ENCODE measurements around the gene PRKG1. TPM values are rescaled to one million over a fixed set of nuclear protein-coding genes. Genes with fewer than 3 reads are reported as not detected.

Gene PRKG1
- total RNA-seq, 4 donors from 2014 or later = 1.2 to 6.5 (median 2.7) TPM

DNA sequence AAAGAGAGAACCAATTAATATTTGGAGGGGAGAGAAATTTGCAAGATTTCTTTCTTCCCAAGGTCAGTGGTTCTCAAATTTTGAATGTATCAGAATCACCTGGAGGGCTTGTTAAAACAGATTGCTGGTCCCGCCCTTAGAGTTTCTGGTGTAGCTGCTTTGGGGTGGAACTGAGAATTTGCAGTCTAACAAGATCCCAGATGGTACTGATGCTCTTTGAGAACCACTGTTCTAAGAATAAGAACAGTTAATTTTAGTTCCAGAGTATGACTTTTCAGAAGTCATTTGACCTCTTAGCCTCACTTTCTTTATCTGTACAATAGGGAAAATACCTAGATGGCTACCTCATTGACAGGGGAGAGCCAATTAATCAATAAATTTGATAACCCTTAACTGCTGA, 161.6 kb downstream of the PRKG1 start:
- no peak overlapping the region for H3K4me3 ChIP-seq
- no peak overlapping the region for H3K27ac ChIP-seq
- no peaks in the 10 kb centered on the region for H3K27me3 ChIP-seq
- peaks cover 3% of the 10 kb centered on the region for H3K4me1 ChIP-seq
- H3K9me3 ChIP-seq = no peaks in the 10 kb centered on the region
- DNase-seq (ENCODE audit: low spot score in 2 of 2) = no peak
- no peak for TF ChIP-seq POLR2AphosphoS5 (IDR thresholded peaks at IDR 0.05)
- no peak for TF ChIP-seq POLR2A (IDR thresholded peaks at IDR 0.05)
- TF ChIP-seq, protein P1, sequence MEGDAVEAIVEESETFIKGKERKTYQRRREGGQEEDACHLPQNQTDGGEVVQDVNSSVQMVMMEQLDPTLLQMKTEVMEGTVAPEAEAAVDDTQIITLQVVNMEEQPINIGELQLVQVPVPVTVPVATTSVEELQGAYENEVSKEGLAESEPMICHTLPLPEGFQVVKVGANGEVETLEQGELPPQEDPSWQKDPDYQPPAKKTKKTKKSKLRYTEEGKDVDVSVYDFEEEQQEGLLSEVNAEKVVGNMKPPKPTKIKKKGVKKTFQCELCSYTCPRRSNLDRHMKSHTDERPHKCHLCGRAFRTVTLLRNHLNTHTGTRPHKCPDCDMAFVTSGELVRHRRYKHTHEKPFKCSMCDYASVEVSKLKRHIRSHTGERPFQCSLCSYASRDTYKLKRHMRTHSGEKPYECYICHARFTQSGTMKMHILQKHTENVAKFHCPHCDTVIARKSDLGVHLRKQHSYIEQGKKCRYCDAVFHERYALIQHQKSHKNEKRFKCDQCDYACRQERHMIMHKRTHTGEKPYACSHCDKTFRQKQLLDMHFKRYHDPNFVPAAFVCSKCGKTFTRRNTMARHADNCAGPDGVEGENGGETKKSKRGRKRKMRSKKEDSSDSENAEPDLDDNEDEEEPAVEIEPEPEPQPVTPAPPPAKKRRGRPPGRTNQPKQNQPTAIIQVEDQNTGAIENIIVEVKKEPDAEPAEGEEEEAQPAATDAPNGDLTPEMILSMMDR (IDR thresholded peaks at IDR 0.05) = no peak
- TF ChIP-seq EP300 (IDR thresholded peaks at IDR 0.05) = no peak
- 90% methylated on average over 1 of the region's 1 CpG for whole genome bisulfite sequencing
- H3K36me3 ChIP-seq = no peaks in the 10 kb centered on the region

DNA sequence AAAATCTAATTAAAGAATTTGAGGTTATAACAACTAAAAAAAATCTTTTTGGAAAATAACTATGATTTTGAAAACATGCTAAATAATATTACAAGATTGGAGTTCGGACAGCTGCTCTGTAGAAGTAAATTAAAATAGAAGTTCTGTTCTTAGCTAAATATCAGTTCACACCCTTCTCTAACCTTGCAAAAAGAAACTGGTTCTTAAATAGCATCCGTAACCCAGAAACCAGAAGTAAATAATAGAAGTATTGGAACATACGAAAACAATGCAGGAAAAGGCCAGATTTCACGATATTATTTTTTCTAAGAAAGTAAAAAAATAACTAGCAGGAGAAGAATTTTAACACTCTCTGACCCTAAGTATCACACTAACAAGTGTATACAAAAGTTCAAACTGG, 164.7 kb downstream of the PRKG1 start:
- H3K27me3 ChIP-seq = no peaks in the 10 kb centered on the region
- H3K27ac ChIP-seq = no peak overlapping the region
- DNase-seq (ENCODE audit: low spot score in 2 of 2) = no peak
- H3K4me1 ChIP-seq = no peaks in the 10 kb centered on the region
- TF ChIP-seq POLR2AphosphoS5 (IDR thresholded peaks at IDR 0.05) = no peak
- TF ChIP-seq POLR2A (IDR thresholded peaks at IDR 0.05) = no peak
- TF ChIP-seq, protein P1 (IDR thresholded peaks at IDR 0.05) = no peak
- no peak for TF ChIP-seq EP300 (IDR thresholded peaks at IDR 0.05)
- H3K4me3 ChIP-seq = no peak overlapping the region
- H3K9me3 ChIP-seq = no peaks in the 10 kb centered on the region
- no peaks in the 10 kb centered on the region for H3K36me3 ChIP-seq
- WGBS = 68% methylated on average over 4 of the region's 4 CpGs

DNA sequence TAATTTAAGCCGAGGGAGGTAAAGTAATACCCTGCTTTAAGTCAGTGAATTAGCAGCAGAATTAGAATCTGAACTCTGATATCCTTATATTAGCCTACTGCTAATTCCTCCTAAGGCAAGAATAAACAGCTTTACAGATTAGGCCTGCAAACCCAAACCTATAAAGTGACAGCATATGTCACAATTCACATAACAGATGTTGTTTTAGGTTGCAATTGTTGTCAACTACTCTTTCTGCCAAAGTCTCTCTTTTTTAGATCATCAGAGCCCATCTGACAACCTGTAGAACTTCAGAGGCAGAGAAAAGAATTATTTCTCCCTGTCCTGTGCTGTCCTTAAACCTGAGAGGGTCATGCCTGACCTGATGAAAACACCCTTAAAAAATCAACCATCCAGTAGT, 167.2 kb downstream of the PRKG1 start:
- no peak for TF ChIP-seq POLR2AphosphoS5 (IDR thresholded peaks at IDR 0.05)
- TF ChIP-seq, protein P1 (IDR thresholded peaks at IDR 0.05) = no peak
- no peak for TF ChIP-seq EP300 (IDR thresholded peaks at IDR 0.05)
- TF ChIP-seq POLR2A (IDR thresholded peaks at IDR 0.05) = no peak
- 87% methylated on average over 1 of the region's 1 CpG for WGBS
- H3K27me3 ChIP-seq = no peaks in the 10 kb centered on the region
- DNase-seq (ENCODE audit: low spot score in 2 of 2) = no peak
- H3K4me1 ChIP-seq = peaks cover 2% of the 10 kb centered on the region
- no peak overlapping the region for H3K27ac ChIP-seq
- H3K4me3 ChIP-seq = no peak overlapping the region
- no peaks in the 10 kb centered on the region for H3K9me3 ChIP-seq
- no peaks in the 10 kb centered on the region for H3K36me3 ChIP-seq

DNA sequence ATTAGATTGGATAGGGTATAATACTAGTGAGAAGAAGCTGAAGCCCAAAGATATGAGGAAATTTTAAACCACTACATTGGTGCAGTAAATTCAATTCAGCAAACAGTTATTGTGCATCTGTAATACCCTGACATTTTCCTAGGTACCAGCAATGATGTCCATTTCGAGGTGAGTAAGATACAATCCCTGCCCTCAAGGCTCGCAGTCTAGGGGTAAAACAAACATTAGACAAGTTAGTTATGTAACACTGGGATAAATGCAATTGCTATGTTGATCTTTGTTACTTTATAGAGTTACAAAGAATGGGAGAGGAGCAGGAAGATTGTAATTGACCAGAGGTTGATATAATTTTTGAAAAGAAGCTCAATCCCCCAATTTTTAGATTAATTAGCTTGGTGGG, 168.1 kb downstream of the PRKG1 start:
- TF ChIP-seq EP300 (IDR thresholded peaks at IDR 0.05) = no peak
- TF ChIP-seq, protein P1 (IDR thresholded peaks at IDR 0.05) = no peak
- TF ChIP-seq POLR2A (IDR thresholded peaks at IDR 0.05) = no peak
- no peak for TF ChIP-seq POLR2AphosphoS5 (IDR thresholded peaks at IDR 0.05)
- H3K27me3 ChIP-seq = no peaks in the 10 kb centered on the region
- no peak overlapping the region for H3K27ac ChIP-seq
- no peak for DNase-seq (ENCODE audit: low spot score in 2 of 2)
- H3K4me3 ChIP-seq = no peak overlapping the region
- no peaks in the 10 kb centered on the region for H3K9me3 ChIP-seq
- peaks cover 2% of the 10 kb centered on the region for H3K4me1 ChIP-seq
- no peaks in the 10 kb centered on the region for H3K36me3 ChIP-seq
- 70% methylated on average over 2 of the region's 2 CpGs for WGBS

DNA sequence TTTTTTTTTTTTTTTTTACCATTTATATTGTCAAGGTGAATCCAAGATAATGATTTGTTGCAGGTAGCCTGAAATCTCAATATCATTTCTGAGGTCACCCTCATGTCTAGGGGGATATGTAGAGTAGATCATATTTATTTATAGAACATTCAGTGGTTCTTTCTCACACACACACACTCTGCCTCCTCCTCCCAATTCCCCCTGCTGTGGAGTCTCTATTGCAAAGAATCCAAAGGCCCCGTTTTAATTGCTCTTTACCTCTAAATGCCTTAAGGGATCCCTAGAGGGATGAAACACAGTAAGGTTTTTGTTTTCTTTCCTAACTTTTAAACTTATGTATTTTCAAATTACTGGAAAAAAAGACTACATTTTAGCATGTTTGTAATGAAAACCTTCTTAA, 170.0 kb downstream of the PRKG1 start:
- no peak for DNase-seq (ENCODE audit: low spot score in 2 of 2)
- Histone ChIP-seq H3K27ac (no peak overlapping the region), H3K4me3 (no peak overlapping the region), H3K27me3 (no peaks in the 10 kb centered on the region), H3K9me3 (no peaks in the 10 kb centered on the region), H3K36me3 (no peaks in the 10 kb centered on the region), H3K4me1 (peaks cover 2% of the 10 kb centered on the region)
- TF ChIP-seq, protein P1 (IDR thresholded peaks at IDR 0.05) = no peak
- TF ChIP-seq POLR2AphosphoS5 (IDR thresholded peaks at IDR 0.05) (no peak), EP300 (IDR thresholded peaks at IDR 0.05) (no peak), POLR2A (IDR thresholded peaks at IDR 0.05) (no peak)
- WGBS = 43% methylated on average over 1 of the region's 1 CpG
